Measurements from ENCODE around the gene NRXN3.

The NRXN3 gene

DNA sequence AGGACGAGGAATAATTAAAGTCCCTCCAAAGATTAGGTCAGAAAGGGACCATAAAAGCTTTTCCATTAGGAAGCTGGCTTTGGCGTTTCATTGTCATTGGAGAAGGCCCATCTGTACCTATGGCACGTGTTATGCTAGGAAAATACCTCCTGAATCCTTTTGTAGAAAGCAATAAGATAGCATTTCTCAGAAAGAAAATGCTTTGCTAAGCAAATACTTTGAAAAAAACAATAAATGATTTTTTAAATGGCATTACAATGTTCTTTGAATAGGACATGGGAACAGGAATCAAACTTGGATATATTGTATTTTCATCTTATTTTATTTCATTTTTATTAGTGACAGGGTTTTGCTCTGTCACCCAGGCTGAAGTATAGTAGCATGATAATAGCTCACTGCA, 967.7 kb downstream of the NRXN3 start:
- no peak for DNase-seq (ENCODE audit: low read depth)
- TF ChIP-seq, protein P1, sequence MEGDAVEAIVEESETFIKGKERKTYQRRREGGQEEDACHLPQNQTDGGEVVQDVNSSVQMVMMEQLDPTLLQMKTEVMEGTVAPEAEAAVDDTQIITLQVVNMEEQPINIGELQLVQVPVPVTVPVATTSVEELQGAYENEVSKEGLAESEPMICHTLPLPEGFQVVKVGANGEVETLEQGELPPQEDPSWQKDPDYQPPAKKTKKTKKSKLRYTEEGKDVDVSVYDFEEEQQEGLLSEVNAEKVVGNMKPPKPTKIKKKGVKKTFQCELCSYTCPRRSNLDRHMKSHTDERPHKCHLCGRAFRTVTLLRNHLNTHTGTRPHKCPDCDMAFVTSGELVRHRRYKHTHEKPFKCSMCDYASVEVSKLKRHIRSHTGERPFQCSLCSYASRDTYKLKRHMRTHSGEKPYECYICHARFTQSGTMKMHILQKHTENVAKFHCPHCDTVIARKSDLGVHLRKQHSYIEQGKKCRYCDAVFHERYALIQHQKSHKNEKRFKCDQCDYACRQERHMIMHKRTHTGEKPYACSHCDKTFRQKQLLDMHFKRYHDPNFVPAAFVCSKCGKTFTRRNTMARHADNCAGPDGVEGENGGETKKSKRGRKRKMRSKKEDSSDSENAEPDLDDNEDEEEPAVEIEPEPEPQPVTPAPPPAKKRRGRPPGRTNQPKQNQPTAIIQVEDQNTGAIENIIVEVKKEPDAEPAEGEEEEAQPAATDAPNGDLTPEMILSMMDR (IDR thresholded peaks at IDR 0.05; ENCODE audit: low read depth, low read length, missing control alignments), result no peak
- no peak overlapping the region for H3K4me3 ChIP-seq (ENCODE audit: low read depth, low read length)

DNA sequence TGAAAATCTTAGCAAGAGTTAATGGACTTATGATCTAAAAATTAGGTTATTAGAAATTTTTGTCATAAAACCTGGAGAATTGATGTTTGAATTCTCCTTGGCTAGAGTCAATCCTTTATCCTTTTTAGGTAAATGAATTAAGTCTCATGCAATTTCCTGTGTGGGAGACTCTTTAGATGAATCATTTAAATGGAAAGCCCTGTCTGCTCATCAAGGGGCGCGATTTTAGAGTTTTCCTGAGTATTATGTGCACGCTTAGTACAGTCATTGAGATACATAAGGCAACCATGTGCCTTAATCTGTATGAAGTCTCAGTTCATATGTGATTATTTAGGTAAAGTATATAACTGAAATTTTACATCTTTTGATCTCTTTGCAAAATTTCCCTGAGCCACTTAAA, 974.7 kb downstream of the NRXN3 start:
- DNase-seq (ENCODE audit: low read depth), result no peak
- no peak overlapping the region for H3K4me3 ChIP-seq (ENCODE audit: low read depth, low read length)
- TF ChIP-seq, protein P1 (IDR thresholded peaks at IDR 0.05; ENCODE audit: low read depth, low read length, missing control alignments), result no peak

DNA sequence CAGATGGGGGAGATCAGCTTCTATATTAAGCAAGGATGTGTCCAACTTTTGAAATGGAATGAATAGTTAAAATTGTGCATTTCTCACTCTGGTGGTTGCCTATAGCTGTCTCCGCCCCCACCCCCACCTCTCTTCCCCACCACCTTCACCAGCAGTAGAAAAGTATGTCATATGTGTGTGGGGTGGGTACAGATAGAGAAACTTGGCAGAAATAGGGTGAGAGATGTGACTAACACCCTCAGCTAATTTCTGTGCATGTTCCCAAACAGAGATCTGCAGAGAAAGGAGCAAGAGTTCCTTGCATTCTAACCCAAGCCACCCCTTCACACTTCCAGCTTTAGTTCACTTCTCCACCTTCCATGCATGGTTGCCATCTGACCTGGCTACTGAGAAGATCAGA, 980.1 kb downstream of the NRXN3 start:
- no peak overlapping the region for H3K4me3 ChIP-seq (ENCODE audit: low read depth, low read length)
- DNase-seq (ENCODE audit: low read depth), result no peak
- TF ChIP-seq, protein P1 (IDR thresholded peaks at IDR 0.05; ENCODE audit: low read depth, low read length, missing control alignments), result no peak

DNA sequence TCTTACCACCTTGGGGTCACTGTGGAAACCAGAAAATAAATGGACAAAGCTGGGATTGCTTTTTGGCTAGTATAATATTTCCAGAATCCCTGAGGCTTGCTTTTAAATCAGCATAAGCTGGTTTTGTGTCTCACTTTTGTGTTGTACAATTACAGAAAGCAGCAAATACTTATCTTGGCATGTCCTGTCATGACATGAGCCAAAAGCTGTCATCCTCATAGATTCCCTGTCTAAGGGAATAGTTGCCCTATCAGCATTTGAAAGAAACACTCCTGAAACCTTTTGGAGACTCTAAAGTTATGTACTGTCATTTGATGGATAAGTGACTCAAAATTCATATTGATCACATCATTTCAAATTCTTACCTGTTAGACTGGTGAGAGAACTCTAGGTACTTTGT, 987.2 kb downstream of the NRXN3 start:
- DNase-seq (ENCODE audit: low read depth), result no peak
- TF ChIP-seq, protein P1 (IDR thresholded peaks at IDR 0.05; ENCODE audit: low read depth, low read length, missing control alignments), result no peak
- no peak overlapping the region for H3K4me3 ChIP-seq (ENCODE audit: low read depth, low read length)

DNA sequence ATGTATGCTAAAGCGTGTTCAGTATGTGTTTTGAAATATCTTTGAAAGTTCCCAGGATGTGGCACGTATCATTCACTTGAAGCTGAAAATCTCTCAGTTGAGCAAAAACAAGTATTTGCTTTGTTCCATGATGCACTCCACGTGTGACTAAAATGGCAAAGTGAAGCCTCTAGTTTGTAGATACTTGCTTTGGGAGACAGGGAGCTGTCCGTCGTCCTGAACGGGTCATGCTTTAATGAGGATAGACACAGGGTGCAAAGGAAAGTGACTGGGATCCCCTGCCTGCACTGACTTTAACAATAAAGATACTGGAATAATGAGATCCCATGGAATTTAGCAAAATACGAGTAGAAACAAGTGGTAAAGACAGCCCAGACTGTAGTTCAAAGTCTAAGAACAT, 991.4 kb downstream of the NRXN3 start:
- TF ChIP-seq, protein P1 (IDR thresholded peaks at IDR 0.05; ENCODE audit: low read depth, low read length, missing control alignments), result no peak
- DNase-seq (ENCODE audit: low read depth), result no peak
- H3K4me3 ChIP-seq (ENCODE audit: low read depth, low read length), result no peak overlapping the region

DNA sequence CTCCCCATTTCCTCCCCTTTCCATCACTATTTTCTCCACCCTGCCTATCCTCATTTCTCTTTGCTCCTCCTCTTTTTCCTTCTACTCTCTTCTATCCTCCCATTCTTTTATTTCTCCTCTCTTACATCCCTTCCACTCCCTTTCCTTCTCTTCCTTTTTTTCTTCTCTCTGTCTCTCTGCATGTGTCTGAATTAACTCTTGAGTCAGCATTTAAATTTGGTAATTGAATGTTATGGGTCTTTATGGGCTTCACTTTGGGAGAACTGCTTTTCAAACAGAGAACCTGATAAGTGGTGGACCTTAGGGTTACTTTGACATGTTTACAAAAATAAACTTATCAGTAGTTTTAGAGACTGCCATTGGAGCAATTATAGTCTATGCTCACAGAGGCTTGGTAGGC, 992.7 kb downstream of the NRXN3 start:
- no peak overlapping the region for H3K4me3 ChIP-seq (ENCODE audit: low read depth, low read length)
- TF ChIP-seq, protein P1 (IDR thresholded peaks at IDR 0.05; ENCODE audit: low read depth, low read length, missing control alignments), result no peak
- DNase-seq (ENCODE audit: low read depth), result no peak

DNA sequence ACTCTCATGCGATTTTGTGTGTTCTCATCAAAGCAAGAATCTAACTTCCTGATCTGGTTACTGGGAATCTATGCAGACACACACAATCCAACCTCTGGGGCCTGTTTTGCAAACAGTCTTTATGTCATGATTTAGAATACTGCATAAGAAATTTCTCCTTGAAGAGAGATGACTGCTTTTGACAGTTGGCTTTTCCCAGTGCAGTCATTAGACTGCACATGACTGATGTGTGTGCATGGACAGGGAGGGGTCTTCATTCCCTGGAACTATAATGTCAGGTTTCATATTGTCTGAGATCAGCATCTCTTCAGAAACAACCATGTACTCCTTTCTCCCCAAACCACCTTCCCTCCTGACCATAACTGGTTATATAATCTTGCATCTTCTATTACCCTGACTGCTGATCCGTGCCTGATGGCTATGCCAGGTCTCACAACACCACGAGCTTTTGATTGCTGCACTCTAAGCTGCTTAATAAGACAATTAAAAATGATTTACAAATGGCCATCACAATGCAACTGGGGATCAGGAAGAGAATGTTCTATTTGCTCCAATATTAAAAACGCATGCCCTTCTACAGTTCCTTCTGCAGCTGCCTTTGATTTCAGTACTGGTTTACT, 995.4 kb downstream of the NRXN3 start:
- TF ChIP-seq, protein P1 (IDR thresholded peaks at IDR 0.05; ENCODE audit: low read depth, low read length, missing control alignments), result no peak
- no peak for DNase-seq (ENCODE audit: low read depth)
- no peak overlapping the region for H3K4me3 ChIP-seq (ENCODE audit: low read depth, low read length)
